H1 (cell line): Measurements from ENCODE around the gene SCN4A.
"Not testable (repeated sequence)": the region's sequence is repeated elsewhere in the genome, so short reads cannot be mapped to it uniquely, and the experiment has no call there.

ENCODE experiments used
- ASH2L ChIP-seq: fragments of 200-600, 300-600 bp; sonication (generic); IDR thresholded peaks from one replicate; pipeline ENCODE4 v1.7.1; 2017; ENCODE audit warnings: low read length
- EZH2 ChIP-seq: fragments of 200-600 bp; sonication (generic); IDR thresholded peaks from 2 replicates; pipeline ENCODE4 v1.7.1; 2012; ENCODE audit warnings: low read depth, mild to moderate bottlenecking, moderate library complexity, low read length, inconsistent platforms; ENCODE audit not compliant: severe bottlenecking
- GABPA ChIP-seq: IDR thresholded peaks from 2 replicates; pipeline ENCODE4 v1.6.1; 2011; ENCODE audit warnings: mild to moderate bottlenecking, low read length, moderate library complexity, borderline replicate concordance; ENCODE audit not compliant: insufficient read depth
- POLR2AphosphoS5 ChIP-seq: IDR thresholded peaks from 2 replicates; pipeline ENCODE4 v1.6.1; 2011; ENCODE audit warnings: low read depth, low read length
- USF2 ChIP-seq: IDR thresholded peaks from 2 replicates; pipeline ENCODE4 v1.6.1; 2011; ENCODE audit warnings: low read length, improper control_type of control experiment

GRCh38 chr17:63894021-63894420 lies 78.7 kb downstream of the SCN4A start:
- TF ChIP-seq GABPA, ASH2L, USF2, EZH2, POLR2AphosphoS5: not testable (repeated sequence)
